Measurements from ENCODE around the gene ITGA4. TPM values are rescaled to one million over a fixed set of nuclear protein-coding genes. Genes with fewer than 3 reads are reported as not detected.

ITGA4 gene
- total and polyA plus RNA-seq, 9 of the 15 experiments (the other 6 are each of a cell fraction or from before 2014, with no cell fraction given) = 0.06 to 0.81 (median 0.27) TPM

DNA sequence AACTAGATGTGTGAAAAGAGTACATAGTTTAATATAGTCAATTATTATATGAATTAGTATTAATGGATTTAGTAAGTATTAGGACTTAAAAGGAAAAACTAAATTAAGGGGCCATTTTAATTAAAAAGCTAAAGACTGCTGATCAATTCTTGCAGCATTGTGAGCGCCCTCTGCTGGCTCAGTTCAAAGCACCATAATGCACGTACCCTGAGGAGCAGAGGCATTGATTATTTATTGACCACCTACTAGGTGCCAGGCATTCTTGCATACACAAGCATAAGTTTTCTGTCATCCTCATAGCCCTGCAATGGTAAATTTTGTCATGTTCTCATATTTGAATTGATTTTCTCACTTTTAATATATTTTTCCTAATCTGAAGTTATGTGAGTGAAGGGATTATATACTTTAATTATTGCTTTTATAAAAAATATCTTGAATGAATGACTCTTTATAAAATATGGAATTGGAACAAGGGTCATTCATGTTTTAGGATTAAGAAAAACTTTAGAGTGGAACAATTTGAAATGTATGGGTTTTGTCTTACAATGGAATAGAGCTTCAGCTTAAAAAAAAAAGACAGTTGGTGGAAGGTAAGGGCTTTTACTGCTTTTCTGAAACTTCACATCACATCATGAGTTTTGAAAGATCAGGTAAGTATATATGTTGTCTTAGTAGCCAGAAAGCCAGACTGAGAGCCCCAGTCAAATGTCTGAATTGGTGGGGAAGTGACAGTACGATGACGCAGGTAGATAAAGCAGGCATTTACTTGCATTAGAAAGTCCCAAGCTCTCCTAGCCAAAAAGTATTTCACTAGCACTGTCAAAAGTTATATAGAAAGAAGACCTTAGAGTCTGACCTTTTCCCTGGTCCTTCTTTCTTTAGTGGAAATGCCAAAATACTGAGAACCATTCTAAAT lies 9.7 kb downstream of the ITGA4 start (continued):
- TF ChIP-seq SMC3 (conservative IDR thresholded peaks at IDR 0.05; ENCODE audit: insufficient read depth, low read depth, low read length) (0 out of 2 replicates have a peak, but pooled peaks have one; percentile 35), SIX5 (IDR thresholded peaks at IDR 0.05; ENCODE audit: borderline replicate concordance in 1 of 2, insufficient read depth in 1 of 2, low read depth in 1 of 2, low read length in 2 of 2) (no peak), LEF1 (IDR thresholded peaks at IDR 0.05) (no peak), POLR3A (IDR thresholded peaks at IDR 0.05; ENCODE audit: borderline replicate concordance, extremely low read depth, insufficient read depth, insufficient read length) (no peak), POLR2AphosphoS5 (IDR thresholded peaks at IDR 0.05; ENCODE audit: control insufficient read depth, insufficient read depth, low read depth, low read length) (no peak), SPI1 (IDR thresholded peaks at IDR 0.05; ENCODE audit: borderline replicate concordance, low read depth, low read length) (no peak), RAD21 (CRISPR knock-in tag; conservative IDR thresholded peaks at IDR 0.05 in 1 of 2, IDR thresholded peaks at IDR 0.05 in 1 of 2) (peak; percentile 55 to 63)
- TF ChIP-seq, protein P1, sequence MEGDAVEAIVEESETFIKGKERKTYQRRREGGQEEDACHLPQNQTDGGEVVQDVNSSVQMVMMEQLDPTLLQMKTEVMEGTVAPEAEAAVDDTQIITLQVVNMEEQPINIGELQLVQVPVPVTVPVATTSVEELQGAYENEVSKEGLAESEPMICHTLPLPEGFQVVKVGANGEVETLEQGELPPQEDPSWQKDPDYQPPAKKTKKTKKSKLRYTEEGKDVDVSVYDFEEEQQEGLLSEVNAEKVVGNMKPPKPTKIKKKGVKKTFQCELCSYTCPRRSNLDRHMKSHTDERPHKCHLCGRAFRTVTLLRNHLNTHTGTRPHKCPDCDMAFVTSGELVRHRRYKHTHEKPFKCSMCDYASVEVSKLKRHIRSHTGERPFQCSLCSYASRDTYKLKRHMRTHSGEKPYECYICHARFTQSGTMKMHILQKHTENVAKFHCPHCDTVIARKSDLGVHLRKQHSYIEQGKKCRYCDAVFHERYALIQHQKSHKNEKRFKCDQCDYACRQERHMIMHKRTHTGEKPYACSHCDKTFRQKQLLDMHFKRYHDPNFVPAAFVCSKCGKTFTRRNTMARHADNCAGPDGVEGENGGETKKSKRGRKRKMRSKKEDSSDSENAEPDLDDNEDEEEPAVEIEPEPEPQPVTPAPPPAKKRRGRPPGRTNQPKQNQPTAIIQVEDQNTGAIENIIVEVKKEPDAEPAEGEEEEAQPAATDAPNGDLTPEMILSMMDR (IDR thresholded peaks at IDR 0.05 in 2 of 3, conservative IDR thresholded peaks at IDR 0.05 in 1 of 3; ENCODE audit: insufficient read depth in 2 of 3, low read depth in 1 of 3, low read length in 3 of 3) = peak; percentile 48 to 64 (median 53)

Data from K562 (cell line).